ENCODE data around the gene DDX50. TPM values are rescaled to one million over a fixed set of nuclear protein-coding genes. Genes with fewer than 3 reads are reported as not detected.
"Not testable (repeated sequence)": the region's sequence is repeated elsewhere in the genome, so short reads cannot be mapped to it uniquely, and the experiment has no call there.

The DDX50 gene
- total RNA-seq, 3 donors from 2014 or later = 42.4 to 52.8 (median 43.7) TPM

- H3K9me3 Mint-ChIP-seq = no peaks in the 10 kb centered on the region
These were observed 37.8 kb downstream of the DDX50 start for GRCh38 chr10:68938884-68939283.

DNA sequence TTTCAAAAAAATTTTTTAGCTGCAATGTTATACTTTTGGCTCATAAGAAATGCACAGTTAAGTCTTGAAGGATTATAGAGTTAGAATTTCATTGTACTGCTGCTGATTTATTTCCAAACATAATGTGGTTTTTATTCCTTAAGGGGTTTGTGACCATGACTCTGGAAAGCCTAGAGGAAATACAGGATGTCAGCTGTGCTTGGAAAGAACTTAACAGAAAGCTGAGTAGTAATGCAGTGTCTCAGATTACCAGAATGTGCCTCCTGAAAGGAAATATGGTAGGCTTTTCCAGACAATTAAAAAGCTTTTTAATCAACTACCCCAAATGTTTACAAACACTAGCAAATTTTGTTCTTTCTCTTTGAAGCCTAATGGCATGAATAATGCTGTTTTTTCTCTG lies 39.8 kb downstream of the DDX50 start:
- H3K27me3 Mint-ChIP-seq (ENCODE audit: low read depth) = not testable (repeated sequence)

More at GRCh38 chr10:68938884-68939283, 37.8 kb downstream of the DDX50 start:
- Mint-ChIP-seq H3K36me3 (ENCODE audit: insufficient read depth) (peaks cover 30% of the 10 kb centered on the region), H3K4me1 (ENCODE audit: low read depth) (peaks cover 1% of the 10 kb centered on the region), H3K4me3 (no peak overlapping the region), H3K27me3 (ENCODE audit: low read depth) (no peaks in the 10 kb centered on the region)
- no peak for DNase-seq
- ATAC-seq = no peak

GRCh38 chr10:68950598-68950997 lies 49.5 kb downstream of the DDX50 start:
- Mint-ChIP-seq H3K27me3 (ENCODE audit: low read depth) (no peaks in the 10 kb centered on the region), H3K4me1 (ENCODE audit: low read depth) (peaks cover 4% of the 10 kb centered on the region)
- ATAC-seq = no peak

More for the DNA sequence above, 39.8 kb downstream of the DDX50 start:
- not testable (repeated sequence) for ATAC-seq; H3K4me1 Mint-ChIP-seq (ENCODE audit: low read depth); DNase-seq; H3K9me3 Mint-ChIP-seq; H3K4me3 Mint-ChIP-seq
- H3K36me3 Mint-ChIP-seq (ENCODE audit: insufficient read depth) = peaks cover 25% of the 10 kb centered on the region

GRCh38 chr10:68954904-68955303 lies 53.8 kb downstream of the DDX50 start:
- peaks cover 28% of the 10 kb centered on the region for H3K36me3 Mint-ChIP-seq (ENCODE audit: insufficient read depth)
- DNase-seq = no peak
- no peak for ATAC-seq

More at GRCh38 chr10:68950598-68950997, 49.5 kb downstream of the DDX50 start:
- no peak overlapping the region for H3K4me3 Mint-ChIP-seq
- H3K36me3 Mint-ChIP-seq (ENCODE audit: insufficient read depth) = peaks cover 17% of the 10 kb centered on the region
- DNase-seq = no peak
- no peaks in the 10 kb centered on the region for H3K9me3 Mint-ChIP-seq

DNA sequence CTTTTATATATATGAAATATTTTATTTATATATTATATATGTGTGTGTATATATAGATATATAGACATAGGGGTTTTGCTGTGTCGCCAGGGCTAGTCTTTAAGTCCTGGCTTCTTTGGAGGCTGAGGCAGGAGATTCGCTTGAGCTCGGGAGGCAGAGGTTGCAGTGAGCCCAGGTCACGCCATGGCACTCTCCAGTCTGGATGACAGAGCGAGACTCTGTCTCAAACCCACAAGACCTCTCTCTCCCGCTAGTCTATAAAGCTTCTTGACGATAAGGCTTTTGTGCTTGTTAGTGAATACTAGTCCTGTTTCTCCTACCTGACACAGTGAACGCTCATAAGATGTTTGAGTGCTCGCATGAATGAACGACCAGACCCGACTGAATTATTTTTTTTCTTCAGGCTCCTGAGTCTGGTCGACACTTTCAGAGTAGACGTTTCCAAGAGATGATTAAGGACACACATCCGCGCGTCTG lies 54.3 kb downstream of the DDX50 start:
- ATAC-seq (peak; percentile 25 to 34), DNase-seq (no peak)
- Mint-ChIP-seq H3K4me3 (peak overlapping the region; percentile 100), H3K9me3 (no peaks in the 10 kb centered on the region), H3K27me3 (ENCODE audit: low read depth) (no peaks in the 10 kb centered on the region), H3K4me1 (ENCODE audit: low read depth) (peaks cover 27% of the 10 kb centered on the region), H3K36me3 (ENCODE audit: insufficient read depth) (peaks cover 31% of the 10 kb centered on the region)

More at GRCh38 chr10:68954904-68955303, 53.8 kb downstream of the DDX50 start:
- Mint-ChIP-seq H3K4me3 (peak overlapping the region; percentile 67), H3K27me3 (ENCODE audit: low read depth) (no peaks in the 10 kb centered on the region), H3K9me3 (no peaks in the 10 kb centered on the region), H3K4me1 (ENCODE audit: low read depth) (peaks cover 24% of the 10 kb centered on the region)

GRCh38 chr10:68955832-68956532 lies 54.9 kb downstream of the DDX50 start, which contains the start of gene DDX21:
Gene DDX21, plus strand, starts transcription at chr10:68956170. Its CDS starts 56 bp downstream, at chr10:68956226.
- Mint-ChIP-seq H3K4me3 (peak within 1 kb of the TSS; percentile 100), H3K36me3 (ENCODE audit: insufficient read depth) (peaks cover 34% of the 10 kb centered on the region), H3K9me3 (no peaks in the 10 kb centered on the region), H3K4me1 (ENCODE audit: low read depth) (peaks cover 27% of the 10 kb centered on the region), H3K27me3 (ENCODE audit: low read depth) (no peaks in the 10 kb centered on the region)
- DNase-seq (peak; percentile 85), ATAC-seq (peak; percentile 88 to 91)

- Mint-ChIP-seq H3K36me3 (ENCODE audit: insufficient read depth) (peaks cover 43% of the 10 kb centered on the region), H3K9me3 (no peaks in the 10 kb centered on the region), H3K4me1 (ENCODE audit: low read depth) (peaks cover 36% of the 10 kb centered on the region), H3K27me3 (ENCODE audit: low read depth) (no peaks in the 10 kb centered on the region), H3K4me3 (peak overlapping the region; percentile 100)
- ATAC-seq (no peak), DNase-seq (no peak)
These were observed 56.1 kb downstream of the DDX50 start for GRCh38 chr10:68957284-68957615.

DNA sequence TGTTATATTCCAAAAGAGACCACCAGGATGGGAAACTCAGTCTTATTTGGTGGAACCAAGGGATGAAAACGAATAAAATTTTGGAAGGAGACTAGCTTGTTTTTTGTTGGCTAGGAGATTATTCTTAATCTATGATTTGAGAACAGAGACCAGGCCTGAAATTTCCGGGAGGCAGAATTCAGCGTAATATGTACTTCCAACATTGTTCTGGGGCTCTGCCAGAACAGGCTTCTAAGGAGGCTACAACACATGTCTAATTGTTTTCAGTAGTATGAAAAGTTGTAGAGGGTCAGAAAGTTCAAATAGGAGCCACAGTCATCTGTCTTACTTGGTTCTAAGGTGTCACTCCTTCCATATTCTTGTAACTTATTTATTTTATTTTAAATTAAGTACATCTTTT lies 56.5 kb downstream of the DDX50 start:
- peaks cover 47% of the 10 kb centered on the region for H3K36me3 Mint-ChIP-seq (ENCODE audit: insufficient read depth)
- no peak for ATAC-seq
- H3K4me3 Mint-ChIP-seq = peak overlapping the region; percentile 100
- no peak for DNase-seq
- peaks cover 37% of the 10 kb centered on the region for H3K4me1 Mint-ChIP-seq (ENCODE audit: low read depth)
- H3K27me3 Mint-ChIP-seq (ENCODE audit: low read depth) = no peaks in the 10 kb centered on the region
- H3K9me3 Mint-ChIP-seq = no peaks in the 10 kb centered on the region

DNA sequence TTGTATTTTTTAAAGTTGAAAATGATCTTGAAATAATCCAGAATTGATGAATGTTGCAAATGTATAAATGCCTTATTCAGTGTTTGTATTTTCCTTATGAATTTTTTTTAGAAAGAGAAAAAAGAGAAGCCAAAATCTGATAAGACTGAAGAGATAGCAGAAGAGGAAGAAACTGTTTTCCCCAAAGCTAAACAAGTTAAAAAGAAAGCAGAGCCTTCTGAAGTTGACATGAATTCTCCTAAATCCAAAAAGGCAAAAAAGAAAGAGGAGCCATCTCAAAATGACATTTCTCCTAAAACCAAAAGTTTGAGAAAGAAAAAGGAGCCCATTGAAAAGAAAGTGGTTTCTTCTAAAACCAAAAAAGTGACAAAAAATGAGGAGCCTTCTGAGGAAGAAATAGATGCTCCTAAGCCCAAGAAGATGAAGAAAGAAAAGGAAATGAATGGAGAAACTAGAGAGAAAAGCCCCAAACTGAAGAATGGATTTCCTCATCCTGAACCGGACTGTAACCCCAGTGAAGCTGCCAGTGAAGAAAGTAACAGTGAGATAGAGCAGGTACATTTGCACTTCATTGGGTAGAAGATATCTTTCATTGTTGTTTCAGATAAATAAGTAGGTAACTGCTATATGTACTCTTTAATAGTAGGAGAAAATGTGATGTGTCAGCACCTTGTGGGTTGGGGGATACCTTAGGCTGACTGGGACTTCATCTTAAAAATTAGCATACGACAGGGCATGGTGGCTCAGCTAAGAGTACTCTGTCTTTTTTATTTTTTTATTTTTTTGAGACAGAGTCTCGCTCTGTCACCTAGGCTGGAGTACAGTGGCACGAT lies 58.8 kb downstream of the DDX50 start:
- DNase-seq (no peak), ATAC-seq (no peak)

DNA sequence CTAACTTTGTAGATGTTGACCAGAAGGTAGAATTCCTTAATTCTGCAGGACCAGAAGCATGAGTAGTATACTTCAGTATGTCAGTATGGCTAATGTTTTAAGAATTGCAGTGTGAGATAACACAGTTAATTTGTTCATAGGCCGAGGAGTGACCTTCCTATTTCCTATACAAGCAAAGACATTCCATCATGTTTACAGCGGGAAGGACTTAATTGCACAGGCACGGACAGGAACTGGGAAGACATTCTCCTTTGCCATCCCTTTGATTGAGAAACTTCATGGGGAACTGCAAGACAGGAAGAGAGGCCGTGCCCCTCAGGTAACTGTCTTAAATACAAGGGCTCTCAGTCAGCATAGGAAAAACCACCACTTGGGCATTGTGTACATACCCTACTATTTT lies 62.0 kb downstream of the DDX50 start:
- Mint-ChIP-seq H3K27me3 (ENCODE audit: low read depth) (no peaks in the 10 kb centered on the region), H3K9me3 (no peaks in the 10 kb centered on the region), H3K36me3 (ENCODE audit: insufficient read depth) (peaks cover 50% of the 10 kb centered on the region), H3K4me1 (ENCODE audit: low read depth) (peaks cover 32% of the 10 kb centered on the region), H3K4me3 (no peak overlapping the region)
- ATAC-seq (no peak), DNase-seq (no peak)

More for the DNA sequence above, 58.8 kb downstream of the DDX50 start:
- Mint-ChIP-seq H3K4me3 (peak overlapping the region; percentile 83), H3K27me3 (ENCODE audit: low read depth) (no peaks in the 10 kb centered on the region), H3K36me3 (ENCODE audit: insufficient read depth) (peaks cover 46% of the 10 kb centered on the region), H3K4me1 (ENCODE audit: low read depth) (peaks cover 39% of the 10 kb centered on the region), H3K9me3 (no peaks in the 10 kb centered on the region)

- ATAC-seq (no peak), DNase-seq (no peak)
- Mint-ChIP-seq H3K9me3 (no peaks in the 10 kb centered on the region), H3K4me1 (ENCODE audit: low read depth) (peaks cover 13% of the 10 kb centered on the region), H3K4me3 (no peak overlapping the region), H3K27me3 (ENCODE audit: low read depth) (no peaks in the 10 kb centered on the region), H3K36me3 (ENCODE audit: insufficient read depth) (peaks cover 56% of the 10 kb centered on the region)
These were observed 72.9 kb downstream of the DDX50 start for GRCh38 chr10:68973975-68974374.

DNA sequence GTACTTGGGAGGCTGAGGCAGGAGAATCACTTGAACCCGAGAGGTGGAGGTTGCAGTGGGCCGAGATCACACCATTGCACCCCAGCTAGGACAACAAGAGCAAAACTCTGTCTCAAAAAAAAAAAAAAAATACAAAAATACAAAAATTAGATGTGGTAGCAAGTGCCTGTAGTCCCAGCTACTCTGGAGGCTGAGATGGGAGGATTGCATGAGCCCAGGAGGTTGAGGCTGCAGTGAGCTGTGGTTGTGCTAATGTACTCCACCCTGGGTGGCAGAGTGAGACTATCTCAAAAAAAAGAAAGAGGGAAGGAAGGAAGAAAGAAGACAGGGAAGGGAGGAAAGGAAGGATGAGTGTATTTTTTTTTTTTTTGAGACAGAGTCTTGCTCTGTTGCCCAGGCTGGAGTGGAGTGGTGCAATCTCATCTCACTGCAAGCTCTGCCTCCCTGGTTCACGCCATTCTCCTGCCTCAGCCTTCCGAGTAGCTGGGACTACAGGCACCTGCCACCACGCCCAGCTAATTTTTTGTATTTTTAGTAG lies 74.9 kb downstream of the DDX50 start:
- not testable (repeated sequence) for H3K4me3 Mint-ChIP-seq; ATAC-seq; H3K9me3 Mint-ChIP-seq; H3K4me1 Mint-ChIP-seq (ENCODE audit: low read depth); DNase-seq; H3K27me3 Mint-ChIP-seq (ENCODE audit: low read depth)
- peaks cover 54% of the 10 kb centered on the region for H3K36me3 Mint-ChIP-seq (ENCODE audit: insufficient read depth)

DNA sequence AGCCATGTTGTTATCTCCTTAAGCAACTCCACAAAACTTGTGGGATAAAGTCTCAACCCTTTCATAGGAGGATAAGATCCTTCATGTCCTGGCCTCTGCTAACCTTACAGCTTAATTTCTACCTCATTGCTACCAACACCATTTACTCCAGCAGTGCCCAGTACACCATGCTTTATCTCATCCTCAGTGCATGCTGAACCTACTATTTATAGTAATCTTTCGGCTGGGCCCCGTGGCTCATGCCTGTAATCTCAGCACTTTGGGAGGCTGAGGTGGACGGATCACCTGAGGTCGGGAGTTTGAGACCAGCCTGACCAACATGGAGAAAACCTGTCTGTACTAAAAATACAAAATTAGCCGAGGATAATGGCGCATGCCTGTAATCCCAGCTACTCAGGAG lies 78.6 kb downstream of the DDX50 start:
- not testable (repeated sequence) for H3K27me3 Mint-ChIP-seq (ENCODE audit: low read depth)
- H3K36me3 Mint-ChIP-seq (ENCODE audit: insufficient read depth) = peaks cover 48% of the 10 kb centered on the region

DNA sequence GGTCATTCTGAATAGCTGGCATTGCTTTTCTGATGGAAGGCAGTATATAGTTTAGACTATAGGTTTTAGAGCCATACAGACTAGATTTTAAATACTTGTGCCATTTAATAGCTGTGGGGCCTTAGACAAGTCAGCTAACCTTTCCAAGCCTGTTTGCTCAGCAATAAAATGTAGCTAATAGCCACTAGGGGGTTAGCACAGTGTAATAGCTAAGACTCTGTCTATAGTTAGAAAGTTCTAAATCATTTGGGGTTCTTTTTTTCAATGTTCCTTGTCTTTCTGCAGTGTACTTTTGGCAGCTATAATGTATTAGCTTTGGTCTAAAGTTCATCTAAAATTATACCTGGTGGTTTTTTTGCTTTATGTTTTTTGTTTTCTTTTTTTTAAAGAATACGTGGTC lies 80.0 kb downstream of the DDX50 start:
- no peaks in the 10 kb centered on the region for H3K27me3 Mint-ChIP-seq (ENCODE audit: low read depth)
- H3K4me3 Mint-ChIP-seq = no peak overlapping the region
- ATAC-seq (no peak), DNase-seq (no peak)
- peaks cover 45% of the 10 kb centered on the region for H3K36me3 Mint-ChIP-seq (ENCODE audit: insufficient read depth)
- H3K4me1 Mint-ChIP-seq (ENCODE audit: low read depth) = no peaks in the 10 kb centered on the region
- H3K9me3 Mint-ChIP-seq = no peaks in the 10 kb centered on the region

More for the DNA sequence above, 78.6 kb downstream of the DDX50 start:
- DNase-seq; H3K9me3 Mint-ChIP-seq; ATAC-seq; H3K4me3 Mint-ChIP-seq; H3K4me1 Mint-ChIP-seq (ENCODE audit: low read depth): not testable (repeated sequence)

Data from activated T-cell treated with anti-CD3 and anti-CD28 coated beads, Interleukin-2, amount 50 U/mL, for 4 hours (primary cell).